Heart left ventricle (tissue), 13 donors: ENCODE data around the gene SCN5A.

Experiments
- CTCF ChIP-seq, 12 donors: fragments of 200-600 bp; sonication (generic) in 4 of 12; IDR thresholded peaks; one replicate each; pipeline versions ENCODE4 v1.5.0 to v1.8.0; 2018 to 2022; ENCODE audit warnings: antibody characterized with exemption in 12 of 12, mild to moderate bottlenecking in 5 of 12
- POLR2A ChIP-seq, 2 donors: fragments of 450-650 bp; IDR thresholded peaks; one replicate each; pipeline ENCODE4 v1.6.1; 2017; ENCODE audit warnings: antibody characterized with exemption in 2 of 2, mild to moderate bottlenecking in 2 of 2, moderate library complexity in 2 of 2
- donor health status: ischemic (EF 13 %, LVEDD 7.1; RV severe dilation, severe dysfunction).
- donor health status: DM: no; HTN: yes; CAD: no.
- donor health status: DM: no; HTN: no; CAD: no.
- donor health status: ischemic (EF 25% LVEDD 6.9; RV normal size, moderate dysfunction).
- donor health status: ischemic (EF 25% LVEDD 5.7; RV mildly dilated, moderate dysfunction).
- donor health status: ischemic (EF 35%, LVEDD 5.7; RV mildly dilated, moderate dysfunction).
- donor health status: nonischemic (EF 11% LVEDD 7.7; RV severe dilation, severe dysfunction).
- donor health status: DM: yes; HTN: yes; CAD: no.
- donor health status: PGD.
- donor health status: ischemic (EF 29% LVEDD 5.4; RV normal size, mild dysfunction).
- donor health status: nonischemic (EF 23%, LVEDD 6.1; RV moderate dilation, normal function).

- TF ChIP-seq CTCF (IDR thresholded peaks at IDR 0.05) (no peak), POLR2A (IDR thresholded peaks at IDR 0.05) (no peak)
These were observed 107.7 kb downstream of the SCN5A start for GRCh38 chr3:38541806-38542205.
